Ovary (tissue), 3 donors: ENCODE data around the gene IMMP2L.

Experiments
- EP300 ChIP-seq: sonication (generic); formaldehyde crosslinking; IDR thresholded peaks from one replicate; pipeline ENCODE4 v1.6.1; 2017; ENCODE audit warnings: antibody characterized with exemption
- POLR2A ChIP-seq: fragments of 450-650 bp; IDR thresholded peaks from one replicate; pipeline ENCODE4 v1.6.1; 2017; ENCODE audit warnings: antibody characterized with exemption, mild to moderate bottlenecking, moderate library complexity
- TF ChIP-seq, protein P1 (sequence below), 3 donors: fragments of 450-650 bp in 2 of 3; fragments of 200-600 bp in 1 of 3; IDR thresholded peaks; one replicate each; pipeline versions ENCODE4 v1.5.1 to v1.8.0; 2016 to 2022; ENCODE audit warnings: antibody characterized with exemption in 3 of 3, mild to moderate bottlenecking in 1 of 3
- donor health status: DM: no; HTN: no; CAD: no.

DNA sequence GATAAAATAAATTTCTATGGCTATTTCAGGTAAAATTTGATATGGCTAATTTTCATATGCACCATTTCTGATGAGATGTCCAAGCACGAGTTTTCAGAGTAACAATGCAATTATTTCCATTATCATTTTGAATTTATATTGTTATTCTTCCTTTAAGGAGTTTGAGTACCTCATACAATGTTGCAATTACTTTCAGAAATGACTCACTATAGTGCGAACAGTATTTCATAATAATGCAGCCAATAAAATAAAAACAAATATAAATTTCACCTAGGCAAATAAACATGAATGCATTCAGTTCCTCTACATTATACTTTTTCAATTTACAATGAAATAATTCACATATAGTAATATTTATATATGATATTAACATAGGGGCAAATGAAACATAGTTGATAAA lies 550.1 kb downstream of the IMMP2L start:
- TF ChIP-seq, protein P1, sequence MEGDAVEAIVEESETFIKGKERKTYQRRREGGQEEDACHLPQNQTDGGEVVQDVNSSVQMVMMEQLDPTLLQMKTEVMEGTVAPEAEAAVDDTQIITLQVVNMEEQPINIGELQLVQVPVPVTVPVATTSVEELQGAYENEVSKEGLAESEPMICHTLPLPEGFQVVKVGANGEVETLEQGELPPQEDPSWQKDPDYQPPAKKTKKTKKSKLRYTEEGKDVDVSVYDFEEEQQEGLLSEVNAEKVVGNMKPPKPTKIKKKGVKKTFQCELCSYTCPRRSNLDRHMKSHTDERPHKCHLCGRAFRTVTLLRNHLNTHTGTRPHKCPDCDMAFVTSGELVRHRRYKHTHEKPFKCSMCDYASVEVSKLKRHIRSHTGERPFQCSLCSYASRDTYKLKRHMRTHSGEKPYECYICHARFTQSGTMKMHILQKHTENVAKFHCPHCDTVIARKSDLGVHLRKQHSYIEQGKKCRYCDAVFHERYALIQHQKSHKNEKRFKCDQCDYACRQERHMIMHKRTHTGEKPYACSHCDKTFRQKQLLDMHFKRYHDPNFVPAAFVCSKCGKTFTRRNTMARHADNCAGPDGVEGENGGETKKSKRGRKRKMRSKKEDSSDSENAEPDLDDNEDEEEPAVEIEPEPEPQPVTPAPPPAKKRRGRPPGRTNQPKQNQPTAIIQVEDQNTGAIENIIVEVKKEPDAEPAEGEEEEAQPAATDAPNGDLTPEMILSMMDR (IDR thresholded peaks at IDR 0.05) = no peak
- TF ChIP-seq POLR2A = no peak
- TF ChIP-seq EP300 = no peak
